GM12878 (cell line): ENCODE measurements around the gene PCDHA10. TPM values are rescaled to one million over a fixed set of nuclear protein-coding genes. Genes with fewer than 3 reads are reported as not detected.

ENCODE experiments used
- ATAC-seq: fragments of 200-7000 bp; cut with Tn5 transposase; 3 replicates; pipeline ENCODE4 v1.9.1; 2020; ENCODE audit warnings: mild to moderate bottlenecking, moderate library complexity
- BruUV-seq: library from RNA; stranded (reverse); fragments of 400-500 nt; replicated peaks from 2 replicates; lab custom pipeline; 2021; lab: Mats Ljungman, UMichigan
- CTCF ChIA-PET: fragments of 300-600 bp; sonication (Branson Sonifier 250); formaldehyde crosslinking; extraction: SDS; loops from one replicate; lab custom pipeline; 2021; ENCODE audit warnings: inconsistent platforms; lab: Yijun Ruan, JAX
- POLR2A ChIA-PET: fragments of 350-600 bp; formaldehyde crosslinking; extraction: SDS; loops from one replicate; lab custom pipeline; 2021; ENCODE audit warnings: inconsistent platforms; lab: Charles Lee
- RAD21 ChIA-PET: fragments of 300-600 bp; sonication (Branson Sonifier 250); formaldehyde crosslinking; loops from one replicate; lab custom pipeline; 2023; ENCODE audit warnings: antibody characterized with exemption; ENCODE audit not compliant: unreplicated experiment; lab: Charles Lee
- SMC1A ChIA-PET: fragments of 300-600 bp; sonication (Branson Sonifier 250); formaldehyde crosslinking; loops from one replicate; lab custom pipeline; 2023; ENCODE audit not compliant: unreplicated experiment, uncharacterized antibody; lab: Charles Lee
- DNase-seq: peaks from one replicate; pipeline ENCODE4 v3.0.0-alpha.2; 2011; ENCODE audit warnings: low read depth, low spot score
- FAIRE-seq: peaks from 3 replicates; lab custom pipeline; 2011; peaks lifted over from hg19 to GRCh38; lab: Jason Lieb, UNC
- H2AFZ ChIP-seq: 2 replicates; pipeline ENCODE4 v1.6.0; 2011; ENCODE audit warnings: low read depth, low read length, control low read depth; ENCODE audit not compliant: control insufficient read depth
- H3K27ac ChIP-seq: 2 replicates; pipeline ENCODE4 v1.5.1; 2011; ENCODE audit warnings: control low read depth; ENCODE audit not compliant: control insufficient read depth, insufficient read depth
- H3K27me3 ChIP-seq, 2 experiments: replicated peaks in 1 of 2; 2 replicates each; pipeline versions ENCODE4 v1.6.0 to v1.6.1; 2011; ENCODE audit warnings: low read length in 1 of 2; ENCODE audit not compliant: control insufficient read depth in 2 of 2, insufficient read depth in 2 of 2
- H3K36me3 ChIP-seq, 2 experiments: 2 replicates each; pipeline ENCODE4 v1.5.1; 2011; ENCODE audit warnings: low read length in 1 of 2; ENCODE audit not compliant: control insufficient read depth in 2 of 2, insufficient read depth in 2 of 2
- H3K4me1 ChIP-seq: 2 replicates; pipeline ENCODE4 v1.6.1; 2011; ENCODE audit warnings: mild to moderate bottlenecking, low read length, moderate library complexity, mixed read lengths; ENCODE audit not compliant: control insufficient read depth, insufficient read depth
- H3K4me2 ChIP-seq: 2 replicates; pipeline ENCODE4 v1.6.0; 2011; ENCODE audit warnings: control low read depth; ENCODE audit not compliant: control insufficient read depth, insufficient read depth
- H3K4me3 ChIP-seq: fragments of 200-600 bp; sonication (generic); 2 replicates; pipeline ENCODE4 v1.5.1; 2016
- H3K79me2 ChIP-seq: 2 replicates; pipeline ENCODE4 v1.6.0; 2011; ENCODE audit warnings: low read length; ENCODE audit not compliant: control insufficient read depth, insufficient read depth
- H3K9ac ChIP-seq: 2 replicates; pipeline ENCODE4 v1.8.0; 2011; ENCODE audit warnings: low read length, control low read depth, mixed read lengths; ENCODE audit not compliant: control insufficient read depth, insufficient read depth
- H3K9me3 ChIP-seq: replicated peaks from 3 replicates; pipeline ENCODE4 v1.5.1; 2011; ENCODE audit warnings: mild to moderate bottlenecking, low read length; ENCODE audit not compliant: control insufficient read depth, insufficient read depth
- H4K20me1 ChIP-seq: 2 replicates; pipeline ENCODE4 v1.6.0; 2011; ENCODE audit not compliant: control insufficient read depth, insufficient read depth
- BCL11A ChIP-seq: IDR thresholded peaks from 2 replicates; pipeline ENCODE4 v1.6.1; 2011; ENCODE audit warnings: low read depth, low read length
- BCLAF1 ChIP-seq: fragments of 450-650 bp; IDR thresholded peaks from 2 replicates; pipeline ENCODE4 v1.6.1; 2017; ENCODE audit warnings: antibody characterized with exemption, mild to moderate bottlenecking, moderate library complexity
- NR2C2 ChIP-seq: IDR thresholded peaks from 2 replicates; pipeline ENCODE4 v1.6.1; 2011; ENCODE audit warnings: borderline replicate concordance, low read depth; ENCODE audit not compliant: control insufficient read depth, insufficient read length
- NRF1 ChIP-seq: conservative IDR thresholded peaks from 2 replicates; pipeline ENCODE4 v1.6.1; 2011; ENCODE audit warnings: mild to moderate bottlenecking, low read depth, low read length, improper control_type of control experiment
- RB1 ChIP-seq: fragments of 450-650 bp; formaldehyde crosslinking; IDR thresholded peaks from 2 replicates; pipeline ENCODE4 v1.6.1; 2017; ENCODE audit warnings: mild to moderate bottlenecking, borderline replicate concordance
- SMARCA5 ChIP-seq: fragments of 450-650 bp; IDR thresholded peaks from 2 replicates; pipeline ENCODE4 v1.6.1; 2017; ENCODE audit warnings: mild to moderate bottlenecking
- SREBF2 ChIP-seq: IDR thresholded peaks from 2 replicates; pipeline ENCODE4 v1.6.1; 2012; ENCODE audit warnings: mild to moderate bottlenecking, low read length
- ZNF24 ChIP-seq: fragments of 450-650 bp; IDR thresholded peaks from 2 replicates; pipeline ENCODE4 v1.6.1; 2017; ENCODE audit warnings: antibody characterized with exemption, mild to moderate bottlenecking
- WGBS: methylation state at CpG from one replicate; pipeline ENCODE4 v1.1.6; 2016; ENCODE audit warnings: low lambda C conversion rate; ENCODE audit not compliant: insufficient replicate concordance, insufficient coverage; ENCODE audit errors: missing lambda C conversion rate; 5-methylcytosine and 5-hydroxymethylcytosine counted together
- in situ Hi-C: fragments of 300-500 bp; cut with MboI; formaldehyde crosslinking; loops from 9 replicates; pipeline ENCODE4 v1.14.3; 2018; ENCODE audit warnings: mixed read lengths
- intact Hi-C: fragments of 100-400 bp; cut with micrococcal nuclease; formaldehyde crosslinking; loops from one replicate; pipeline ENCODE4 v1.14.2; 2022; ENCODE audit not compliant: unreplicated experiment
- polyA plus RNA-seq, 11 experiments: library from polyadenylated mRNA; depleted of rRNA in 4 of 11; unstranded in 6 of 11; stranded (reverse) in 5 of 11; fragments of >200 nt; fragmentation: Nextera tagmentation in 4 of 11; fragmentation: Illumina TruSeq in 1 of 11; extraction: Ambion mirVana in 4 of 11; extraction: Trizol in 1 of 11; gene quantifications; 1 replicate in 1 of 11; 2 replicates in 10 of 11; pipeline versions ENCODE4 v1.2.1 to v1.2.3, GENCODE V29; 2011 to 2016; ENCODE audit warnings: inconsistent platforms in 2 of 11, missing spikeins in 2 of 11, low read depth in 1 of 11
- total RNA-seq, 4 experiments: library from RNA; depleted of rRNA in 3 of 4; stranded (reverse); fragments of >200 nt in 3 of 4; fragmentation: Illumina TruSeq in 1 of 4; extraction: Trizol in 1 of 4; gene quantifications; 2 replicates each; pipeline versions ENCODE4 v1.2.1 to v1.2.3, GENCODE V29; 2013 to 2021
- TF ChIP-seq, protein P1 (sequence below): fragments of 450-650 bp; IDR thresholded peaks from 2 replicates; pipeline ENCODE4 v1.6.1; 2014; ENCODE audit warnings: mild to moderate bottlenecking
- TF ChIP-seq, protein P2 (sequence below): IDR thresholded peaks from 2 replicates; pipeline ENCODE4 v1.6.1; 2012; ENCODE audit warnings: improper control_type of control experiment, low read depth, low read length; ENCODE audit not compliant: insufficient replicate concordance
- TF ChIP-seq, protein P3 (sequence below): IDR thresholded peaks from 2 replicates; pipeline ENCODE4 v1.6.1; 2011; ENCODE audit warnings: borderline replicate concordance, low read depth, mild to moderate bottlenecking, moderate library complexity, low read length; ENCODE audit not compliant: insufficient read depth, poor library complexity, severe bottlenecking

The PCDHA10 gene
- total and polyA plus RNA-seq, 10 of the 15 experiments (the other 5 are each of a cell fraction or from before 2014, with no cell fraction given): 0.01 to 0.06 (median 0.03) TPM; not detected in 5

- H3K9ac ChIP-seq: no peak overlapping the region
- WGBS: 75% methylated on average over 17 of the region's 43 CpGs
- BruUV-seq: no TSS peak
- FAIRE-seq: no peak
- H3K4me1 ChIP-seq: no peaks in the 10 kb centered on the region
- ChIA-PET RAD21 (no interaction called here), POLR2A (no interaction called here), CTCF (interaction anchor here (1.4 kb wide), 1 partner anchor 8 kb away, joined by 3 read pairs; no protein-coding TSS in a partner anchor), SMC1A (no interaction called here)
- no peak overlapping the region for H3K4me3 ChIP-seq
- TF ChIP-seq SREBF2: no peak
- no peak for TF ChIP-seq NR2C2
- TF ChIP-seq SMARCA5: no peak
- TF ChIP-seq, protein P1, sequence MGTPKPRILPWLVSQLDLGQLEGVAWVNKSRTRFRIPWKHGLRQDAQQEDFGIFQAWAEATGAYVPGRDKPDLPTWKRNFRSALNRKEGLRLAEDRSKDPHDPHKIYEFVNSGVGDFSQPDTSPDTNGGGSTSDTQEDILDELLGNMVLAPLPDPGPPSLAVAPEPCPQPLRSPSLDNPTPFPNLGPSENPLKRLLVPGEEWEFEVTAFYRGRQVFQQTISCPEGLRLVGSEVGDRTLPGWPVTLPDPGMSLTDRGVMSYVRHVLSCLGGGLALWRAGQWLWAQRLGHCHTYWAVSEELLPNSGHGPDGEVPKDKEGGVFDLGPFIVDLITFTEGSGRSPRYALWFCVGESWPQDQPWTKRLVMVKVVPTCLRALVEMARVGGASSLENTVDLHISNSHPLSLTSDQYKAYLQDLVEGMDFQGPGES: no peak
- no peak for TF ChIP-seq NRF1
- TF ChIP-seq, protein P2, sequence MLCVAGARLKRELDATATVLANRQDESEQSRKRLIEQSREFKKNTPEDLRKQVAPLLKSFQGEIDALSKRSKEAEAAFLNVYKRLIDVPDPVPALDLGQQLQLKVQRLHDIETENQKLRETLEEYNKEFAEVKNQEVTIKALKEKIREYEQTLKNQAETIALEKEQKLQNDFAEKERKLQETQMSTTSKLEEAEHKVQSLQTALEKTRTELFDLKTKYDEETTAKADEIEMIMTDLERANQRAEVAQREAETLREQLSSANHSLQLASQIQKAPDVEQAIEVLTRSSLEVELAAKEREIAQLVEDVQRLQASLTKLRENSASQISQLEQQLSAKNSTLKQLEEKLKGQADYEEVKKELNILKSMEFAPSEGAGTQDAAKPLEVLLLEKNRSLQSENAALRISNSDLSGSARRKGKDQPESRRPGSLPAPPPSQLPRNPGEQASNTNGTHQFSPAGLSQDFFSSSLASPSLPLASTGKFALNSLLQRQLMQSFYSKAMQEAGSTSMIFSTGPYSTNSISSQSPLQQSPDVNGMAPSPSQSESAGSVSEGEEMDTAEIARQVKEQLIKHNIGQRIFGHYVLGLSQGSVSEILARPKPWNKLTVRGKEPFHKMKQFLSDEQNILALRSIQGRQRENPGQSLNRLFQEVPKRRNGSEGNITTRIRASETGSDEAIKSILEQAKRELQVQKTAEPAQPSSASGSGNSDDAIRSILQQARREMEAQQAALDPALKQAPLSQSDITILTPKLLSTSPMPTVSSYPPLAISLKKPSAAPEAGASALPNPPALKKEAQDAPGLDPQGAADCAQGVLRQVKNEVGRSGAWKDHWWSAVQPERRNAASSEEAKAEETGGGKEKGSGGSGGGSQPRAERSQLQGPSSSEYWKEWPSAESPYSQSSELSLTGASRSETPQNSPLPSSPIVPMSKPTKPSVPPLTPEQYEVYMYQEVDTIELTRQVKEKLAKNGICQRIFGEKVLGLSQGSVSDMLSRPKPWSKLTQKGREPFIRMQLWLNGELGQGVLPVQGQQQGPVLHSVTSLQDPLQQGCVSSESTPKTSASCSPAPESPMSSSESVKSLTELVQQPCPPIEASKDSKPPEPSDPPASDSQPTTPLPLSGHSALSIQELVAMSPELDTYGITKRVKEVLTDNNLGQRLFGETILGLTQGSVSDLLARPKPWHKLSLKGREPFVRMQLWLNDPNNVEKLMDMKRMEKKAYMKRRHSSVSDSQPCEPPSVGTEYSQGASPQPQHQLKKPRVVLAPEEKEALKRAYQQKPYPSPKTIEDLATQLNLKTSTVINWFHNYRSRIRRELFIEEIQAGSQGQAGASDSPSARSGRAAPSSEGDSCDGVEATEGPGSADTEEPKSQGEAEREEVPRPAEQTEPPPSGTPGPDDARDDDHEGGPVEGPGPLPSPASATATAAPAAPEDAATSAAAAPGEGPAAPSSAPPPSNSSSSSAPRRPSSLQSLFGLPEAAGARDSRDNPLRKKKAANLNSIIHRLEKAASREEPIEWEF: no peak
- TF ChIP-seq, protein P3, sequence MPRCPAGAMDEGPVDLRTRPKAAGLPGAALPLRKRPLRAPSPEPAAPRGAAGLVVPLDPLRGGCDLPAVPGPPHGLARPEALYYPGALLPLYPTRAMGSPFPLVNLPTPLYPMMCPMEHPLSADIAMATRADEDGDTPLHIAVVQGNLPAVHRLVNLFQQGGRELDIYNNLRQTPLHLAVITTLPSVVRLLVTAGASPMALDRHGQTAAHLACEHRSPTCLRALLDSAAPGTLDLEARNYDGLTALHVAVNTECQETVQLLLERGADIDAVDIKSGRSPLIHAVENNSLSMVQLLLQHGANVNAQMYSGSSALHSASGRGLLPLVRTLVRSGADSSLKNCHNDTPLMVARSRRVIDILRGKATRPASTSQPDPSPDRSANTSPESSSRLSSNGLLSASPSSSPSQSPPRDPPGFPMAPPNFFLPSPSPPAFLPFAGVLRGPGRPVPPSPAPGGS: no peak
- TF ChIP-seq BCLAF1: no peak
- no peak for TF ChIP-seq BCL11A
- no peak for TF ChIP-seq ZNF24
- TF ChIP-seq RB1: no peak
- no peaks in the 10 kb centered on the region for H4K20me1 ChIP-seq
- DNase-seq: no peak
- H3K27ac ChIP-seq: no peak overlapping the region
- no peak overlapping the region for H2AFZ ChIP-seq
- no peak for ATAC-seq
- intact Hi-C loops: no loop called here
- no peaks in the 10 kb centered on the region for H3K36me3 ChIP-seq
- no peaks in the 10 kb centered on the region for H3K79me2 ChIP-seq
- in situ Hi-C loops: loop anchor here (25.0 kb wide), 1 partner anchor 753 kb away; no protein-coding TSS in a partner anchor
- no peaks in the 10 kb centered on the region; the same call in 2 of the 3 replicates for H3K9me3 ChIP-seq
- H3K27me3 ChIP-seq: no peaks in the 10 kb centered on the region
- no peak overlapping the region for H3K4me2 ChIP-seq
These were observed 46.8 kb upstream of the PCDHA10 start for GRCh38 chr5:140808889-140809291.
